SK-N-MC (cell line): ENCODE results near the gene HPCAL1.
"Not testable (repeated sequence)": the region's sequence is repeated elsewhere in the genome, so short reads cannot be mapped to it uniquely, and the experiment has no call there.

ENCODE experiments used
- EZH2 ChIP-seq: fragments of 200-600 bp; sonication (generic); IDR thresholded peaks from one replicate; pipeline ENCODE4 v1.6.1; 2017; ENCODE audit warnings: antibody characterized with exemption
- FOXP2 ChIP-seq: optimal IDR thresholded peaks from 2 replicates; pipeline ENCODE3; 2011; ENCODE audit warnings: mild to moderate bottlenecking, moderate library complexity; ENCODE audit not compliant: insufficient read depth; ENCODE audit errors: extremely low read length, control extremely low read depth
- POLR2AphosphoS5 ChIP-seq: IDR thresholded peaks from 2 replicates; pipeline ENCODE4 v1.6.1; 2012; ENCODE audit warnings: mild to moderate bottlenecking, low read depth, low read length, borderline replicate concordance

- TF ChIP-seq EZH2, POLR2AphosphoS5, FOXP2: not testable (repeated sequence)
Observed at GRCh38 chr2:10291376-10291775, 11.3 kb upstream of the HPCAL1 start.
